HFF-Myc (cell line): ENCODE results near the gene C4A.
"Not testable (repeated sequence)": the region's sequence is repeated elsewhere in the genome, so short reads cannot be mapped to it uniquely, and the experiment has no call there.

Experiments
- DNase-seq: peaks from one replicate; pipeline ENCODE4 v3.0.0-alpha.2; 2011; ENCODE audit warnings: low read depth; ENCODE audit errors: extremely low read depth
- H3K4me3 ChIP-seq: replicated peaks from 2 replicates; pipeline ENCODE4 v1.5.1; 2011; ENCODE audit warnings: low read depth, mild to moderate bottlenecking, control low read depth, low read length
- TF ChIP-seq, protein P1 (sequence below): IDR thresholded peaks from 2 replicates; pipeline ENCODE4 v1.5.1; 2012; ENCODE audit warnings: mild to moderate bottlenecking, low read depth, low read length, control low read depth; ENCODE audit errors: missing control alignments

The C4A gene

DNA sequence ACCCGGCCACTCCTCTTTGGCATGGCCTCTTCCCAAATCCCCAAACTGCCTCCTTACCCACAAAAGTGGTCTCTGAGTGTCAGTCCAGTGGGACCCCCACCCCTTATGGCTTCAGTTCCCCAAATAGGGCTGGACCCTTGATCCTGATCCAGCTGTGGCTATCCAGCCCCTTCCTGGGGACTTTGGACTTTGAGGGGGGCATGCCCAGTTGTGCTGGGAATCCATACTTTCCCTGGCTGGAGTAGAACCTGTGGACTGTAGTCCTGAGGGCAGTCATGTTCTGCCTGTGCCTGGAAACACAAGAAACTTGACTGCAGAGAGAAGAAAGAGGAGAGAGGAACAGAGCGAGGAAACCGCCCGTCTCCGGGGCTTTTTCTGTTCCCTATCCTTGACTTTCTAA is 55.3 kb downstream of the C4A start:
- DNase-seq, H3K4me3 ChIP-seq: not testable (repeated sequence)

DNA sequence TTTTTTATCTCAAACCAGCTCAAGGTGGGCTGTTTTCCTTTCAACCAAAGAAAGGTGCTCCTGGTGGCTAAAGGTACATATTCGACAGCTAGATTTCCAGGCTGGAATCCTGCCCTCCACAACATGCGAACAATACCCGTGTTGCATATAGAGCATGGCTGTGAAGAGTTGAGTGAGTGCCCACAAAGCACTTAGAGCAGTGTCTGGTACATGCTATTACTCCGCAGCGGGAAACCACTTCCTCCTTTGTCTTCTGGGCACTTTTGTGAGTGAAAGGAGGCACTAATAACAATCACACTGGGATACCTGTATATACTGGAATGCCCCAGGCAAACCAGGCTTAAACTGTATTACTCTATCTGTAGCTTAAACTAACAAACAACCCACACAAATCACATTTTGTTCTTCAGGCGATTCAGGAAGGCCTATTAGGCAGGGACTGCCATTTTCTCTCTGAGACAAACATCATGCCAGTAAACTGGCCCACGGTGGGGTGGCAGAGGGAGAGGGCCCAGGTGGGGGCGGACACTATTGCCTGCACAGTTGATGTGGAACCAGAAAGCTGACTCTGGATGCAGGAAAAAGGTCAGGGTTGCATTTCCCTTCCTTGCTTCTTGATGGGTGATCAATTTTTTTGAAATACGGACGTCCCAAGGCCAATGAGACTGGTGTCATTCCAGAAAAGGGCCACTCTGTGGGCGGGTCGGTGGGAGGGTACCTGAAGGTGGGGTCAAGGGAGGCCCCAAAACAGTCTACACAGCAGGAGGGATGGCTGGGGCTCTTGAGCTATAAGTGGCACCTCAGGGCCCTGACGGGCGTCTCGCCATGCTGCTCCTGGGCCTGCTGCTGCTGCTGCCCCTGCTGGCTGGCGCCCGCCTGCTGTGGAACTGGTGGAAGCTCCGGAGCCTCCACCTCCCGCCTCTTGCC is 56.0 kb downstream of the C4A start, which contains the start of gene CYP21A2:
TSS of gene CYP21A2 (plus strand) at position 818 of the 927 bp plus-strand sequence. CDS start at position 826, 8 bp downstream.
- H3K4me3 ChIP-seq, DNase-seq: not testable (repeated sequence)

DNA sequence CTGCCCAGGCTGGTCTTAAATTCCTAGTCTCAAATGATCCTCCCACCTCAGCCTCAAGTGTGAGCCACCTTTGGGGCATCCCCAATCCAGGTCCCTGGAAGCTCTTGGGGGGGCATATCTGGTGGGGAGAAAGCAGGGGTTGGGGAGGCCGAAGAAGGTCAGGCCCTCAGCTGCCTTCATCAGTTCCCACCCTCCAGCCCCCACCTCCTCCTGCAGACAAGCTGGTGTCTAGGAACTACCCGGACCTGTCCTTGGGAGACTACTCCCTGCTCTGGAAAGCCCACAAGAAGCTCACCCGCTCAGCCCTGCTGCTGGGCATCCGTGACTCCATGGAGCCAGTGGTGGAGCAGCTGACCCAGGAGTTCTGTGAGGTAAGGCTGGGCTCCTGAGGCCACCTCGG is 57.0 kb downstream of the C4A start:
- DNase-seq, H3K4me3 ChIP-seq: not testable (repeated sequence)

DNA sequence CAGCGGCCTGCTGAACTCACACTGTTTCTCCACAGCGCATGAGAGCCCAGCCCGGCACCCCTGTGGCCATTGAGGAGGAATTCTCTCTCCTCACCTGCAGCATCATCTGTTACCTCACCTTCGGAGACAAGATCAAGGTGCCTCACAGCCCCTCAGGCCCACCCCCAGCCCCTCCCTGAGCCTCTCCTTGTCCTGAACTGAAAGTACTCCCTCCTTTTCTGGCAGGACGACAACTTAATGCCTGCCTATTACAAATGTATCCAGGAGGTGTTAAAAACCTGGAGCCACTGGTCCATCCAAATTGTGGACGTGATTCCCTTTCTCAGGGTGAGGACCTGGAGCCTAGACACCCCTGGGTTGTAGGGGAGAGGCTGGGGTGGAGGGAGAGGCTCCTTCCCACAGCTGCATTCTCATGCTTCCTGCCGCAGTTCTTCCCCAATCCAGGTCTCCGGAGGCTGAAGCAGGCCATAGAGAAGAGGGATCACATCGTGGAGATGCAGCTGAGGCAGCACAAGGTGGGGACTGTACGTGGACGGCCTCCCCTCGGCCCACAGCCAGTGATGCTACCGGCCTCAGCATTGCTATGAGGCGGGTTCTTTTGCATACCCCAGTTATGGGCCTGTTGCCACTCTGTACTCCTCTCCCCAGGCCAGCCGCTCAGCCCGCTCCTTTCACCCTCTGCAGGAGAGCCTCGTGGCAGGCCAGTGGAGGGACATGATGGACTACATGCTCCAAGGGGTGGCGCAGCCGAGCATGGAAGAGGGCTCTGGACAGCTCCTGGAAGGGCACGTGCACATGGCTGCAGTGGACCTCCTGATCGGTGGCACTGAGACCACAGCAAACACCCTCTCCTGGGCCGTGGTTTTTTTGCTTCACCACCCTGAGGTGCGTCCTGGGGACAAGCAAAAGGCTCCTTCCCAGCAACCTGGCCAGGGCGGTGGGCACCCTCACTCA is 57.7 kb downstream of the C4A start:
- H3K4me3 ChIP-seq, DNase-seq: not testable (repeated sequence)

DNA sequence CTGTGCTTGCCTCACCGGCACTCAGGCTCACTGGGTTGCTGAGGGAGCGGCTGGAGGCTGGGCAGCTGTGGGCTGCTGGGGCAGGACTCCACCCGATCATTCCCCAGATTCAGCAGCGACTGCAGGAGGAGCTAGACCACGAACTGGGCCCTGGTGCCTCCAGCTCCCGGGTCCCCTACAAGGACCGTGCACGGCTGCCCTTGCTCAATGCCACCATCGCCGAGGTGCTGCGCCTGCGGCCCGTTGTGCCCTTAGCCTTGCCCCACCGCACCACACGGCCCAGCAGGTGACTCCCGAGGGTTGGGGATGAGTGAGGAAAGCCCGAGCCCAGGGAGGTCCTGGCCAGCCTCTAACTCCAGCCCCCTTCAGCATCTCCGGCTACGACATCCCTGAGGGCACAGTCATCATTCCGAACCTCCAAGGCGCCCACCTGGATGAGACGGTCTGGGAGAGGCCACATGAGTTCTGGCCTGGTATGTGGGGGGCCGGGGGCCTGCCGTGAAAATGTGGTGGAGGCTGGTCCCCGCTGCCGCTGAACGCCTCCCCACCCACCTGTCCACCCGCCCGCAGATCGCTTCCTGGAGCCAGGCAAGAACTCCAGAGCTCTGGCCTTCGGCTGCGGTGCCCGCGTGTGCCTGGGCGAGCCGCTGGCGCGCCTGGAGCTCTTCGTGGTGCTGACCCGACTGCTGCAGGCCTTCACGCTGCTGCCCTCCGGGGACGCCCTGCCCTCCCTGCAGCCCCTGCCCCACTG is 58.6 kb downstream of the C4A start:
- not testable (repeated sequence) for H3K4me3 ChIP-seq, DNase-seq

DNA sequence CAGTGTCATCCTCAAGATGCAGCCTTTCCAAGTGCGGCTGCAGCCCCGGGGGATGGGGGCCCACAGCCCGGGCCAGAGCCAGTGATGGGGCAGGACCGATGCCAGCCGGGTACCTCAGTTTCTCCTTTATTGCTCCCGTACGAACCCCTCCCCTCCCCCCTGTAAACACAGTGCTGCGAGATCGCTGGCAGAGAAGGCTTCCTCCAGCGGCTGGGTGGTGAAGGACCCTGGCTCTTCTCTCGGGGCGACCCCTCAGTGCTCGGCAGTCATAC is 59.1 kb downstream of the C4A start:
- H3K4me3 ChIP-seq, DNase-seq: not testable (repeated sequence)

DNA sequence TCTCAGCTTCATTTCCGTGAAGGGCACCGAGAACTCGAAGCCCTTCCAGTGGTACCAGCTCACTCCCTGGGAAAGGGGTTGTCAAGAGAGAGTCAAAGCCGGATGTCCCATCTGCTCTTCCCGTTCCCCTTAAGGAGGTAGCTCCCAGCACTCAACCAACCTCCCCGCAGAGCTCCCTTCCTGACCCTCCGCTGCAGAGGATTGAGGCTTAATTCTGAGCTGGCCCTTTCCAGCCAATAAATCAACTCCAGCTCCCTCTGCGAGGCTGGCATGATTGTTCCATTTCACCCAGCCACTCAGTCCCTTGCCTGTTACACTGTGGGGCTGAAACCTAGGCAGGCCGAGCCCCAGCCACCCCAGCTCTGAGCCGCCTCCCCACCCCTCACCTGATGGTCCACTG is 59.5 kb downstream of the C4A start:
- H3K4me3 ChIP-seq: not testable (repeated sequence)

DNA sequence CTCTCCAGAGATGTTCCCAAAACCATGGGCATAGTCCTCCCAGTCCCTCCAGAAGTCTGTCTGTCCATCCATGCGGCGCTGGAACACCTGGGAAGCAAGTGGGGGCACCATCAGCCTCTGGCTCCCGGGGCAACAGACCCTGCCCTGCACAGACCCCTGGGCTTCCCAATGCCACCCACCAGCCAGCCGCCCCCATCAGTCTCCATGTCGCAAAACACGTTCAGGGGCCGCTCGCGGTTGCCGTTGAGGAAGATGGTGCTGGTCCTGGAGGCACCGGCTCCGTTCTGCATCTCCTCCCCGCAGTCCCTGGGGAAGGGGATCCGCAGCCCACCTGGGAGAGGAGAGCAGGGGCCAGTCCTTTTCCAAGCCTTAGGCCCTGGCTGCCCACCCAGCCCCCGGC is 60.4 kb downstream of the C4A start:
- DNase-seq, H3K4me3 ChIP-seq: not testable (repeated sequence)

More for the DNA sequence above, 59.5 kb downstream of the C4A start:
- not testable (repeated sequence) for DNase-seq

DNA sequence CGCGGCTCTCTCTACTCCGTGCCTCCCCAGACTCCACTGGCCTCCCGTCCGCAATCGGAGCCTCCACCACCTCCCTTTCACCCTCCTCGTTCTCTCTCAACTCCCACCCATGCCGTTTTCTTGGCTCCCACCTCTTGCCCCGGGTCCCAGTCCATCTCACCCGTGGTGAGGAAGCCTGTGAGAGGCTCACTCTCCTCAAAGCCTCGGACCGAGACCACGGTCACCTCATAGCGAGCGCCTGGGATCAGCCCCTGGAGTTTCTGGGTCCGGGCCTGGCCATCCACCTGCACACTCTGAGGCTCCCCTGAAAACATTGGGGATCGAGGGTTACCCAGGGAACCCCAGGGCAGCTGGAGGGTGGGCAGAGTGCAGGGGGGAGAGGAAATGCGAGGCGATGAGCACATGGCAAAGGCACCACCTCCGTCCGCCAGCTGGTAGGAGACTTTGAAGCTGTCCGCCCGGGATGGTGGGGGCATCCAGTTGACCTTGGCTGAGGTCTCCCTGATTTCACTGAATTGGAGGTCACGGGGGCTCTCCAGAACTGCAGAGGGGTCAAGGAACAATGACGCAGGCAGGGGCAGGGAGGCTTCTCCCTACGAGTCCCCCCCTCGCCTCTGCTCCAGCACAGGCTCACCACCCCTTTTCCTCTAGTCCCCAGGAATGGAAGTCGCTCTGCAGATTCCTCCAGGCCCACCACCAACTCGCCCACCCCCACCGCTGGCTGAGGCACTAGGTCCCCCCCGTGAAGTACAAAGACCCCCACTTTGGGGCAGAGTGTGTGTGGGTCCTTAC is 61.9 kb downstream of the C4A start:
- not testable (repeated sequence) for H3K4me3 ChIP-seq, DNase-seq

DNA sequence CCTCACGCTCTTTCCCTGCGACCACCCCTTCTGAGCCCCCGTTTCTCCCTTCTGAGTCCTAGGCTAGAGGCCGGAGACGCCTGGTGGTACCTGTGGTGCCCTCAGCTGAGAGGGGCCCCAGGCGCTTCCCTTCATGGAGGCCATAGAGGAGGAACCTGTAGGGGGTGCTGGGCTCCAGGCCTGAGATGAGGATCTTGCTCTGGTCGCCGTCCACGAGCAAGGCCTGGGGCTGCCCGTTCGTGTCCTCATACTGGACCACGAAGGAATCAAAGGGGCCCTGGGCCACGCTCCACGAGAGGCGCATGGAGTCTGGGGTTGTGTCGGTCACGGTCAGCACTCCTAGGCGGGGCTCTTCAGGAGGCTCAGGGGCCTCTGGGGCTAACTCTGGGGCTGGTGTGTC is 63.1 kb downstream of the C4A start:
- not testable (repeated sequence) for DNase-seq, H3K4me3 ChIP-seq

DNA sequence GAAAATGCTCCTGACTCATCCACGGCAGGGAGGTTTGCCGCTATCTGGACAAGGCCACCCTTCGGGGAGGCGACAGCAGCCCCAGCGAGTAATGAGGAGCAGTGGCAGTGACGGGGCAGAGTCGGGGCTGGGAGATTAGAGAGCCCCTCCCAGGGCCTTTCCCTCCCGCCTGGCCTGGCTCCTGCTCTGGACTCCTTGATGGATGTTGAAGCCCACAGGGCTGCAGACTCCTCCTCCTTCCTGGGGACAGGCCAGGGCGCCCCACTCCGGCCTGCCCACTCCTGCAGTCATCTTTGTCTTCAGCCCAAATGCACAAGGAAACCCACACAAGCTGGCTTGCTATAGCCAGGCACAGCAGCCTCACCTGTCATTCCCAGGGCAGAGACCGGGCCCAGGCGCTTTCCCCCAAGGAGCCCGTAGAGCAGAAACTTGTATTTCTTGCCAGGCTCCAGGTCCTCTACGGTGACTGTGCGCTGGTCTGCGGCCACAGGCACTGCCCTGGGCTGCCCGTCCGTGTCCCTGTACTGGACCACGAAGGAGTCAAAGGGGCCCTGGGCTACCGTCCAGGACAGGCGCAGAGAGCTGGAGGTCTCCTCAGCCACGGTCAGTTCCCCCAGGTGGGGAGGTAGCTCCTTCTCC is 64.1 kb downstream of the C4A start:
- DNase-seq: no peak
- no peak overlapping the region for H3K4me3 ChIP-seq
- TF ChIP-seq, protein P1, sequence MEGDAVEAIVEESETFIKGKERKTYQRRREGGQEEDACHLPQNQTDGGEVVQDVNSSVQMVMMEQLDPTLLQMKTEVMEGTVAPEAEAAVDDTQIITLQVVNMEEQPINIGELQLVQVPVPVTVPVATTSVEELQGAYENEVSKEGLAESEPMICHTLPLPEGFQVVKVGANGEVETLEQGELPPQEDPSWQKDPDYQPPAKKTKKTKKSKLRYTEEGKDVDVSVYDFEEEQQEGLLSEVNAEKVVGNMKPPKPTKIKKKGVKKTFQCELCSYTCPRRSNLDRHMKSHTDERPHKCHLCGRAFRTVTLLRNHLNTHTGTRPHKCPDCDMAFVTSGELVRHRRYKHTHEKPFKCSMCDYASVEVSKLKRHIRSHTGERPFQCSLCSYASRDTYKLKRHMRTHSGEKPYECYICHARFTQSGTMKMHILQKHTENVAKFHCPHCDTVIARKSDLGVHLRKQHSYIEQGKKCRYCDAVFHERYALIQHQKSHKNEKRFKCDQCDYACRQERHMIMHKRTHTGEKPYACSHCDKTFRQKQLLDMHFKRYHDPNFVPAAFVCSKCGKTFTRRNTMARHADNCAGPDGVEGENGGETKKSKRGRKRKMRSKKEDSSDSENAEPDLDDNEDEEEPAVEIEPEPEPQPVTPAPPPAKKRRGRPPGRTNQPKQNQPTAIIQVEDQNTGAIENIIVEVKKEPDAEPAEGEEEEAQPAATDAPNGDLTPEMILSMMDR: no peak
